Ureter (tissue), 1 donor: Measurements from ENCODE around the gene DDX1. TPM values are rescaled to one million over a fixed set of nuclear protein-coding genes. Genes with fewer than 3 reads are reported as not detected.

Experiments used
- DNase-seq: peaks from one replicate; pipeline ENCODE4 v3.0.0-alpha.2; 2020; ENCODE audit warnings: low spot score
- total RNA-seq: library from RNA; stranded (reverse); gene quantifications from one replicate; pipeline ENCODE4 v1.2.4, GENCODE V29; 2023
- donor health status: DM: yes; HTN: yes; CAD: no.

Gene DDX1
- total RNA-seq, 1 donor from 2014 or later, result 98.2 TPM

GRCh38 chr2:15645300-15645699, 53.6 kb downstream of the DDX1 start:
- DNase-seq, result no peak

GRCh38 chr2:15645720-15646385, 54.2 kb downstream of the DDX1 start:
- DNase-seq, result no peak

- no peak for DNase-seq
Observed at GRCh38 chr2:15646661-15647060, 55.0 kb downstream of the DDX1 start.

- no peak for DNase-seq
Observed at GRCh38 chr2:15647622-15648590, 56.2 kb downstream of the DDX1 start.

GRCh38 chr2:15648593-15649525, 57.2 kb downstream of the DDX1 start:
- DNase-seq, result no peak

- no peak for DNase-seq
Observed at GRCh38 chr2:15649561-15650255, 58.0 kb downstream of the DDX1 start.

GRCh38 chr2:15650616-15651366, 59.1 kb downstream of the DDX1 start:
- no peak for DNase-seq

- DNase-seq, result no peak
Observed at GRCh38 chr2:15651367-15651727, 59.7 kb downstream of the DDX1 start.

GRCh38 chr2:15652252-15652651, 60.6 kb downstream of the DDX1 start:
- no peak for DNase-seq

- no peak for DNase-seq
Observed at GRCh38 chr2:15652801-15653200, 61.1 kb downstream of the DDX1 start.

- no peak for DNase-seq
Observed at GRCh38 chr2:15653806-15654726, 62.4 kb downstream of the DDX1 start.

- DNase-seq, result no peak
Observed at GRCh38 chr2:15654727-15655073, 63.0 kb downstream of the DDX1 start.

GRCh38 chr2:15655123-15655887, 63.6 kb downstream of the DDX1 start:
- DNase-seq, result no peak

GRCh38 chr2:15656090-15656489, 64.4 kb downstream of the DDX1 start:
- DNase-seq, result no peak

GRCh38 chr2:15657759-15658158, 66.1 kb downstream of the DDX1 start:
- DNase-seq, result no peak

GRCh38 chr2:15658911-15659310, 67.2 kb downstream of the DDX1 start:
- no peak for DNase-seq

- no peak for DNase-seq
Observed at GRCh38 chr2:15660491-15661294, 69.0 kb downstream of the DDX1 start.

- DNase-seq, result no peak
Observed at GRCh38 chr2:15661295-15661569, 69.6 kb downstream of the DDX1 start.
